Mesendoderm (in vitro differentiated cells): ENCODE results near the gene AS3MT. TPM values are rescaled to one million over a fixed set of nuclear protein-coding genes. Genes with fewer than 3 reads are reported as not detected.
"Not testable (repeated sequence)": the region's sequence is repeated elsewhere in the genome, so short reads cannot be mapped to it uniquely, and the experiment has no call there.

ENCODE experiments used
- DNase-seq: peaks from one replicate; pipeline ENCODE4 v3.0.0; 2013
- H2AK5ac ChIP-seq: 2 replicates; pipeline ENCODE4 v1.6.1; 2013; ENCODE audit warnings: low read length, inconsistent platforms
- H2BK120ac ChIP-seq: 2 replicates; pipeline ENCODE4 v1.6.1; 2013; ENCODE audit warnings: low read depth, mild to moderate bottlenecking, low read length, moderate library complexity, mixed read lengths
- H2BK15ac ChIP-seq: replicated peaks from 2 replicates; pipeline ENCODE4 v1.6.1; 2013; ENCODE audit warnings: low read depth, mild to moderate bottlenecking, moderate library complexity
- H2BK5ac ChIP-seq: 2 replicates; pipeline ENCODE4 v1.6.1; 2013; ENCODE audit warnings: low read length, inconsistent platforms
- H3K18ac ChIP-seq: 2 replicates; pipeline ENCODE4 v1.6.1; 2013; ENCODE audit warnings: mild to moderate bottlenecking, low read length, mixed read lengths
- H3K23ac ChIP-seq: one replicate; pipeline ENCODE4 v1.6.1; 2013; ENCODE audit warnings: low read length
- H3K27ac ChIP-seq: 2 replicates; pipeline ENCODE4 v1.5.1; 2013; ENCODE audit warnings: low read depth, mild to moderate bottlenecking, inconsistent platforms, low read length, moderate library complexity
- H3K27me3 ChIP-seq: 2 replicates; pipeline ENCODE4 v1.6.1; 2013; ENCODE audit warnings: low read length, control low read depth, mild to moderate bottlenecking, inconsistent platforms; ENCODE audit not compliant: insufficient read depth, poor library complexity
- H3K36me3 ChIP-seq: 2 replicates; pipeline ENCODE4 v1.6.1; 2013; ENCODE audit warnings: low read length, inconsistent platforms; ENCODE audit not compliant: control insufficient read depth, insufficient read depth
- H3K4ac ChIP-seq: one replicate; pipeline ENCODE4 v1.6.1; 2013; ENCODE audit warnings: low read depth, mild to moderate bottlenecking, low read length, moderate library complexity
- H3K4me1 ChIP-seq: 2 replicates; pipeline ENCODE4 v1.6.1; 2013; ENCODE audit warnings: low read depth, low read length, inconsistent platforms; ENCODE audit not compliant: control insufficient read depth
- H3K4me2 ChIP-seq: 2 replicates; pipeline ENCODE4 v1.6.1; 2013; ENCODE audit warnings: low read length
- H3K4me3 ChIP-seq: 2 replicates; pipeline ENCODE4 v1.5.1; 2013; ENCODE audit warnings: mild to moderate bottlenecking, low read length
- H3K56ac ChIP-seq: one replicate; pipeline ENCODE4 v1.6.1; 2013; ENCODE audit warnings: low read length
- H3K79me1 ChIP-seq: 2 replicates; pipeline ENCODE4 v1.6.1; 2013; ENCODE audit warnings: low read length, inconsistent platforms
- H3K79me2 ChIP-seq: 2 replicates; pipeline ENCODE4 v1.6.1; 2013; ENCODE audit warnings: mild to moderate bottlenecking, low read length; ENCODE audit not compliant: control insufficient read depth, insufficient read depth
- H3K9ac ChIP-seq: 2 replicates; pipeline ENCODE4 v1.6.1; 2013; ENCODE audit warnings: low read length, inconsistent platforms
- H4K5ac ChIP-seq: one replicate; pipeline ENCODE4 v1.6.1; 2013; ENCODE audit warnings: low read length
- H4K8ac ChIP-seq: one replicate; pipeline ENCODE4 v1.6.1; 2013; ENCODE audit warnings: low read depth, mild to moderate bottlenecking, control low read depth, low read length, moderate library complexity
- WGBS: extraction: QIAGEN DNeasy Blood & Tissue Kit; methylation state at CpG from one replicate; pipeline ENCODE4 v1.1.7; 2013; ENCODE audit warnings: low lambda C conversion rate, missing lambda C conversion rate; ENCODE audit not compliant: insufficient coverage; ENCODE audit errors: extremely low coverage; 5-methylcytosine and 5-hydroxymethylcytosine counted together
- polyA plus RNA-seq, 2 experiments: library from polyadenylated mRNA; stranded (reverse); fragments of 200-250 nt; gene quantifications; one replicate each; pipeline ENCODE4 v1.2.3, GENCODE V29; 2013

The AS3MT gene
- 7.4 TPM for polyA plus RNA-seq (2013, experiment 1 of 2)
- 7.2 TPM for polyA plus RNA-seq (2013, experiment 2 of 2)

- no peaks in the 10 kb centered on the region for H3K79me2 ChIP-seq
- no peak within 1 kb of the TSS for H4K8ac ChIP-seq
- H3K56ac ChIP-seq = peak within 1 kb of the TSS; percentile 83
- no peak within 1 kb of the TSS for H4K5ac ChIP-seq
- H3K4ac ChIP-seq = no peak within 1 kb of the TSS
- no CpG with 5 or more reads among the region's 63 CpGs for WGBS
- peak within 1 kb of the TSS; percentile 11 for H3K4me3 ChIP-seq
- peak; percentile 80 for DNase-seq
- H3K27ac ChIP-seq = no peak within 1 kb of the TSS
- no peak within 1 kb of the TSS for H3K23ac ChIP-seq
- no peak within 1 kb of the TSS for H2BK15ac ChIP-seq
- no peaks in the 10 kb centered on the region for H3K36me3 ChIP-seq
- H2BK120ac ChIP-seq = no peak within 1 kb of the TSS
- peak within 1 kb of the TSS; percentile 56 for H3K9ac ChIP-seq
- H3K79me1 ChIP-seq = no peaks in the 10 kb centered on the region
- peak within 1 kb of the TSS; percentile 19 for H3K4me2 ChIP-seq
- H2BK5ac ChIP-seq = no peak within 1 kb of the TSS
- no peaks in the 10 kb centered on the region for H3K27me3 ChIP-seq
- H3K18ac ChIP-seq = no peak within 1 kb of the TSS
- H2AK5ac ChIP-seq = no peak within 1 kb of the TSS
- no peaks in the 10 kb centered on the region for H3K4me1 ChIP-seq
Observed at GRCh38 chr10:102869258-102870198, at the start of gene AS3MT. Gene AS3MT, plus strand, starts transcription at chr10:102869470. Its CDS starts 123 bp downstream, at chr10:102869593.

DNA sequence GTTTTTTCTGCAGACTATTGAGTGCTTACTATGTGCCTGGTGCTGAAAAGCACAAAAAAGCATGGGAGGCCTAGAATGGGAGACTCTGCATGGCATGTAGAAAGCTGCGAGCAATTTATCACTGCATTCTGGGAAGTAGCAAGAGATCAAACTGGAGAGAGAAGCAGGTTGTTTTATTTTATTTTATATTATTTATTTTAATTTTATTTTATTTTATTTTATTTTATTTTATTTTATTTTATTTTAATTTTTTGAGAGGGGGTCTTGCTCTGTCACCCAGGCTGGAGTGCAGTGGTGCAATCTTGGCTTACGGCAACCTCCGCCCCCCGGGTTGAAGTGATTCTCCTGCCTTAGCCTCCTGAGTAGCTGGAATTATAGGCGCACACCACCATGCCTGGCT lies 49.3 kb upstream of the AS3MT start:
- DNase-seq = not testable (repeated sequence)
- no CpG with 5 or more reads among the region's 5 CpGs for WGBS

DNA sequence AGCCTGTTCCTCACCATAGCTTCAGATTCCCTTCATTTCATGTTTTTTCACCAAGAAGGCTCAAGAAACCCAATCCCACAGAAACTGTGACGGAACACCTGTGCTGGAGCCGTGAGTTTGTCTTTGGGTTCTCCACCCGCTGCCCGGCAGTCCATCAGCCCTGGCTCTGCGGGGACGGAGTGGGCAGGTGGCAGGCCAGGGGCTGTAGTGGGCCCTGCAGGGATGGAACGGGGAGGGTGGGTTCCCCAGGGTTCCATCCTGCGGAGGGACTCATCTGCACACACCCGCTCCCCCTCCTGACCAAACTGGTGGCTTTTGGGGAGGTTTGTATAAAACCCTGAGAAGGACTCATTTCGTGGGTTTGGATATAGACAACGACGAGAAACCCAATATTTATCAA lies 47.0 kb upstream of the AS3MT start:
- no CpG with 5 or more reads among the region's 12 CpGs for WGBS
- no peak overlapping the region for H3K4ac ChIP-seq
- no peak for DNase-seq

More for the DNA sequence above, 49.3 kb upstream of the AS3MT start:
- not testable (repeated sequence) for H2AK5ac ChIP-seq, H3K79me2 ChIP-seq, H2BK5ac ChIP-seq, H2BK15ac ChIP-seq, H3K4ac ChIP-seq, H3K56ac ChIP-seq, H3K4me1 ChIP-seq, H3K4me3 ChIP-seq, H3K4me2 ChIP-seq, H3K27me3 ChIP-seq, H3K27ac ChIP-seq, H4K8ac ChIP-seq, H3K18ac ChIP-seq, H2BK120ac ChIP-seq, H3K79me1 ChIP-seq, H4K5ac ChIP-seq, H3K23ac ChIP-seq, H3K36me3 ChIP-seq, H3K9ac ChIP-seq

DNA sequence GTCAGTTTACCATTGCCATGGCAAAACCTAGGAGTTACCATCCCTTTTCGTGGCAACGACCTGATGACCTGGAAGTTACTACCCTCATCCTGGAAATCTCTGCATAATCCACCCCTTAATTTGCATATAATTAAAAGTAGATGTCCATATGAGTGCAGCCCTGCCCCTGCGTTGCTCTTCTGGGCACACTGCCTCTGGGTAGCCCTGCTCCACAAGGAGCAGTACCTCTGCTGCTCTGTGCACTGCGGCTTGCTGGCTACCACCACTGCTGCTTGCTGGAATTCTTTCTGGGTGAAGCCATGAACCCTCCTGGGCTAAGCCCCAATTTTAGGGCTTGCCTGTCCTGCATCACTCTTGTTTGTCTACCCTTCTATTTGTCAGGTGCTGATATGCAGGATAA lies 44.6 kb upstream of the AS3MT start:
- Histone ChIP-seq H3K4me1 (no peaks in the 10 kb centered on the region), H3K9ac (no peak overlapping the region), H3K56ac (no peak overlapping the region), H3K27me3 (no peaks in the 10 kb centered on the region), H3K23ac (no peak overlapping the region), H3K27ac (no peak overlapping the region), H4K8ac (no peak overlapping the region), H2BK120ac (no peak overlapping the region), H2BK15ac (no peak overlapping the region), H3K18ac (no peak overlapping the region), H2AK5ac (no peak overlapping the region), H3K4ac (no peak overlapping the region), H4K5ac (no peak overlapping the region), H3K79me2 (no peaks in the 10 kb centered on the region), H3K79me1 (no peaks in the 10 kb centered on the region), H3K4me3 (no peak overlapping the region), H2BK5ac (no peak overlapping the region), H3K36me3 (no peaks in the 10 kb centered on the region), H3K4me2 (no peak overlapping the region)
- no CpG with 5 or more reads among the region's 4 CpGs for WGBS
- DNase-seq = no peak

More for the DNA sequence above, 47.0 kb upstream of the AS3MT start:
- Histone ChIP-seq H3K27ac (no peak overlapping the region), H2BK15ac (no peak overlapping the region), H2BK120ac (no peak overlapping the region), H3K27me3 (no peaks in the 10 kb centered on the region), H2AK5ac (no peak overlapping the region), H3K23ac (no peak overlapping the region), H3K36me3 (no peaks in the 10 kb centered on the region), H4K8ac (no peak overlapping the region), H3K79me2 (no peaks in the 10 kb centered on the region), H3K18ac (no peak overlapping the region), H3K79me1 (no peaks in the 10 kb centered on the region), H3K4me2 (no peak overlapping the region), H3K4me1 (no peaks in the 10 kb centered on the region), H3K4me3 (no peak overlapping the region), H4K5ac (no peak overlapping the region), H3K56ac (no peak overlapping the region), H2BK5ac (no peak overlapping the region), H3K9ac (no peak overlapping the region)

GRCh38 chr10:102826148-102826796 lies 43.0 kb upstream of the AS3MT start:
- Histone ChIP-seq H3K27me3 (no peaks in the 10 kb centered on the region), H3K36me3 (no peaks in the 10 kb centered on the region), H3K18ac (no peak overlapping the region), H3K23ac (no peak overlapping the region), H3K79me2 (no peaks in the 10 kb centered on the region), H3K27ac (no peak overlapping the region), H3K4ac (no peak overlapping the region), H2AK5ac (no peak overlapping the region), H3K4me3 (no peak overlapping the region), H3K4me2 (no peak overlapping the region), H2BK15ac (no peak overlapping the region), H2BK120ac (no peak overlapping the region), H2BK5ac (no peak overlapping the region), H3K56ac (no peak overlapping the region), H4K5ac (no peak overlapping the region), H3K4me1 (no peaks in the 10 kb centered on the region), H3K79me1 (no peaks in the 10 kb centered on the region), H4K8ac (no peak overlapping the region), H3K9ac (no peak overlapping the region)
- WGBS = no CpG with 5 or more reads among the region's 9 CpGs
- DNase-seq = no peak
